ENCODE results near the gene TGDS. TPM values are rescaled to one million over a fixed set of nuclear protein-coding genes. Genes with fewer than 3 reads are reported as not detected.
A peak's percentile ranks its signal among the peaks of the same experiment; 100 is the strongest.

Gene TGDS
- total RNA-seq, 1 donor from 2014 or later, result 11.5 TPM

DNA sequence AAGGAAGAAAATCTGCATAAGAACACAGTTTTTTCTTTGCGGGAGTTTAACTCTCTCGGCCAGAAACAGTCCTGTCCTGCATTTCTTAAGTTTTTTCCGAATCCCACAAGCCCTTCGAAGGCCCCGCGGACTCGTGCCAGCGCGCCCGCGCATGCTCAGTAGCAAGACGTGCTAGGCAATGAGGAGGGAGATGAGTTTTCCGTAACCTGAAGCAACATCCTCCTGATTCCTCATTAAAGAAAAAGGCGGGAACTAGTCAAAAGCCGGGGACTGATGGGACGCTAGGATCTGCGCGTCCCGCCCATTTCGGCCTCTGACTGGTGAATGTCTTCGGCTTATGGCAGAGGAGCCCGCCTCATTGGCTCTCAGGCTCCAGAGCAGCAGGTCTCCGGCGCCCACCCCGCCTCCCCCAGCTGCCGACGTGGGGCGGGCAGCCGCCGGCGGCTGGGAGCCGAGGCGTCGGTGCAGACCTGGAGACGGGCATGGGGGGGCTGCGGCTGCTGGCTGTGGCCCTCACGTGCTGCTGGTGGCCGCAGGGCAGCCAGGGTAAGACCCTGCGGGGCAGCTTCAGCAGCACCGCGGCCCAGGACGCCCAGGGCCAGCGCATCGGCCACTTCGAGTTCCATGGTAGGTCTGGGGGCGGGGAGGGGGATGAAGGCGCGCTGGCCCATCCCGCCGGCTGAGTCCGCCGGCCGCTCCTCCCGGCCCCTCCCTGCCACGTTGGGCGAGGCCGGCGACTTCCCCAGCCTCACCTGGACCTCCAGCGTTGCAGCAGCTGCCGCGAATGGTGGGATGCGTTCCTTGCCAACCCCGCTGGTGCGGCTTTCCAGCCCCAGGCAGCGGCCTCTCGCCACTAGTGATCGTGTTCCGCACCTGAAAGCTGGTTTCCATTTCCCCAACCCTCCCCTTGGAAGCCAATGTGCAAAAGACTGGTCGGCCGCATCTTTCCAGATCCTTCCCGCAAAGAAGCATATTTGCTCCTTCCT is 5.8 kb upstream of the TGDS start, which contains the start of gene GPR180:
Gene GPR180 (plus strand): TSS at position 412 of the 986 bp plus-strand sequence. CDS start 71 bp downstream, at position 483.
- peak; percentile 96 for DNase-seq (ENCODE audit: low spot score)

- DNase-seq (ENCODE audit: low spot score), result no peak
Observed at GRCh38 chr13:94599877-94600276, 3.9 kb upstream of the TGDS start.

DNA sequence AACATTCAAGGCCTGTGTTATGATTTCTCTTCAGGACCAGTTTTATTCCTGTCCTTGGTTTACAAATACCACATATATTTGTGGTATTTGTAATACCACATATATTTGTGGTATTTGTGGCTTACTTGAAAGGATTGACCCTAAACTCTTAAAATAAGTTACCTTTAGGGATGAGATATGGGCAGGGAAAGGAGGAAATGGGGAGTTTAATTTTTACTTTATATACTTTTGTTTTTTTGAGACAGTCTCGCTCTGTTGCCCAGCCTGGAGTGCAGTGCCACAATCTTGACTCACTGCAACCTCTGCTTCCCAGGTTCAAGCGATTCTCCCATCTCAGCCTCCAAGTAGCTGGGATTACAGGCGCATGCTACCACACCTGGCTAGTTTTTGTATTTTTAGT is 2.3 kb upstream of the TGDS start:
- DNase-seq (ENCODE audit: low spot score), result no peak

DNA sequence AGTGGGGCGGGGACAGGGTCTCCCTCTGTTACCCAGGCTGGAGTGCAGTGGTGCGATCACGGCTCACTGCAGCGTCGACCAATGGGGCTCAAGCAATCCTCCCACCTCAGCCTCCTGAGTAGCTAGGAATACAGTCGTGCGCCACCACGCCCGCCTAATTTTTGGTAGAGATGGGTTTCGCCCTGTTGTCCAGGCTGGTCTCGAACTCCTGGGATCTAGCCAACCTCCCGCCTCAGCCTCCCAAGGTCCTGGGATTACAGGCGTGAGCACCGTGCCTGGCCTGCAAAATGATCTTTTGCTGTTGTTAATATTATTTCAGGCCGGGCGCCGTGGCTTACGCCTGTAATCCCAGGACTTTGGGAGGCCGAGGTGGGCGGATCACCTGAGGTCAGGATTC is 621 bp upstream of the TGDS start:
- DNase-seq (ENCODE audit: low spot score), result no peak

- no peak for DNase-seq (ENCODE audit: low spot score)
Observed at GRCh38 chr13:94595001-94595949, 677 bp downstream of the TGDS start.

GRCh38 chr13:94590744-94591143 is 5.2 kb downstream of the TGDS start:
- DNase-seq (ENCODE audit: low spot score), result no peak

GRCh38 chr13:94588541-94588940 is 7.4 kb downstream of the TGDS start:
- no peak for DNase-seq (ENCODE audit: low spot score)

DNA sequence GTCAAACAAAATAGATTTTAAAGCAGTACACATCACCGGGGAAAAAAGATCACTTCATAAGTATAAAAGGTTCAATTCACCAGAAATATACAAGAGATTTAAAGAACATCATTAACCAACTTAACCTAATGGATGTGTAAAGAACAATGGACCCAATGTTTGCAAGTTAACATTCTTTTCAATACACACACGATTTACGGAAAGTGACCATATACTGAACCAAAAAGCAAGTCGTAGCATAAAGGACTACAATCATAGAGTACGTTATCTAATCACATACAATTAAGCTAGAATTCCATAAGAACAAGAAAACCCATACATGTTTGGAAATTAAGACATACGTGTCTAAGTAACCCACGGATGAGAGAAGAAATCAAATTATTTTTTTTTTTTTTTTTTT is 9.6 kb downstream of the TGDS start:
- no peak for DNase-seq (ENCODE audit: low spot score)

- no peak for DNase-seq (ENCODE audit: low spot score)
Observed at GRCh38 chr13:94585543-94586101, 10.3 kb downstream of the TGDS start.

GRCh38 chr13:94583926-94584325 is 12.0 kb downstream of the TGDS start:
- no peak for DNase-seq (ENCODE audit: low spot score)

GRCh38 chr13:94579063-94579462 is 16.9 kb downstream of the TGDS start:
- no peak for DNase-seq (ENCODE audit: low spot score)

DNA sequence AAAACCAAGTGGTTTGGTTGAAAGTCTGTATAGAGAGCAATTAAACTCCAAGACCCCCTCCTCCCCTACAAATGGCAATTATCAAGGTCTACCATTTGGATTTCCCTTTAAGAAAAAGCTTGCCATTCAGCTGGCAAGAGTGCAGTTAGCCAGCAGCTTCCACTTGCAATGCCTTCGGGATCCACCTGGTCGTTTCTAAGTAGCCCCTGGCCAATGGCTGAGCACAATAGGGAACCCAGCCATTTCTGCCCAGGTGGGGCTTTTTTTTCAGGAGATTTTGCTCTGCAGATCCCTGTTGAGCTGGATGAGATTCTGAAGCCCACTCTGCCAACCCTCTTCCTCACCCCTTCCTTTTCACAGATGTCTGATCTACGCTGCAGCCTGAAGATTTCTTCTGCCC is 26.3 kb downstream of the TGDS start:
- no peak for DNase-seq (ENCODE audit: low spot score)

GRCh38 chr13:94568443-94568842 is 27.5 kb downstream of the TGDS start:
- DNase-seq (ENCODE audit: low spot score), result no peak

DNA sequence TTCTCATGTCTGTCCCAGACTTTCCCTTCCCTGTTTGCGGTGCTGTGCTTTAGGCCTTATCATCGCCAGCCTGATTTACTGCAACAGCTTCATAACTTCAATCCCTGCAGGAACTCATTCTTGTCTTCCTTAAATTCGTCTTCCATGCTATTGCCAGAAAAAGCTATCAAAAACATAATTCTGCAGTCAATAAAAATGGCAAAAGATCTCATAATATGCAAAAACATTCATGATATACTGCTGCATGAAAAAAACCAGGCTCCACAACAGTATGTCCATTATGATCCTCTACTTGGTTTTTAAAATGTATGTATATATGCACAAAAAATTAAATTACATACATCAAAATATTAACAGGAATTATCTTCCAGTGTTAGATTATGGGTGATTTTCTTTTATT is 28.4 kb downstream of the TGDS start:
- no peak for DNase-seq (ENCODE audit: low spot score)

GRCh38 chr13:94561126-94561525 is 34.8 kb downstream of the TGDS start:
- DNase-seq (ENCODE audit: low spot score), result no peak

GRCh38 chr13:94560116-94560515 is 35.8 kb downstream of the TGDS start:
- no peak for DNase-seq (ENCODE audit: low spot score)

DNA sequence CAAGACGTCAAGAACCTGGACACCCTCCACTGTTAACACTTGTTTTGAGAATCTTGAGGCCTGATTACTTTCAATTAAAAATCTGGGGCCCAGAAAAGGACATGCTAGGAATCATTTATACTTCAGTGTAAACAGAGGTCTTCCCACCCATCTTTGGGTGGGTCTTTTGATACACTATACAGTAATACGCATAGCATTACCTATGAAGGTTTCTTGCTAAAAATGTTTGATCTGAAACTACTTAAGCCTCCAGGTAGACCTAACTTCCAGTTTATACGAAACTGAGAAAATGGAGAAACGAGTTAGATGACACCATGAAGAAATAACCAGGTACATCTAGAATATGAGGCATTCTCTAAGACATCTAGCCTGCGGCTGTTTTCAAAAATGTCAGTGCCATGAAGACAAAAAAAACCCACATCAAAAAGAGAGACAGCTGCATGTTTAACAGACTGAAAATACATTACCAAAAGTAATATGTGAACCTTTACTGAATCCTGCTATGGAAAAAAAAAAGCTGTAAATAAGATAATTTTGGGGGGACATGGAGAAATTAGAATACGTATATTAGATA is 36.6 kb downstream of the TGDS start:
- DNase-seq (ENCODE audit: low spot score), result no peak

DNA sequence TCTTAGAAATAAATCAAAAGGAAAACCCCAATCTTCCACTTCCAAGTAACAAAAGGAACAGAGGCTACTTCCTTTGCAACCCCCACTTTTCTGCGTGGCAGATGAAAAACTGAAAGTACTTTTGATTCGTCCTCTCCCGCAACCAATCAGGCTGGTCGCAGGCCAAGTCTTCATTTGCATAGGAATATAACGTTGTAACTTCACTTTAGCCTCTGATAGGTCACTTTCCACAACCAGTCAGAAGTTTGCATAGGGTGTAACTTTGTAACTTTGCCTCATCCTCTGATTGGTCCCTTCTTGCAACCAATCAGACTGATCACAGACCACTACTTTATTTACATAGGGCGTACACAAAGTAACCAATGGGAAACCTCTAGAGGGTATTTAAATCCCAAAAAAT is 37.2 kb downstream of the TGDS start:
- DNase-seq (ENCODE audit: low spot score), result no peak

DNA sequence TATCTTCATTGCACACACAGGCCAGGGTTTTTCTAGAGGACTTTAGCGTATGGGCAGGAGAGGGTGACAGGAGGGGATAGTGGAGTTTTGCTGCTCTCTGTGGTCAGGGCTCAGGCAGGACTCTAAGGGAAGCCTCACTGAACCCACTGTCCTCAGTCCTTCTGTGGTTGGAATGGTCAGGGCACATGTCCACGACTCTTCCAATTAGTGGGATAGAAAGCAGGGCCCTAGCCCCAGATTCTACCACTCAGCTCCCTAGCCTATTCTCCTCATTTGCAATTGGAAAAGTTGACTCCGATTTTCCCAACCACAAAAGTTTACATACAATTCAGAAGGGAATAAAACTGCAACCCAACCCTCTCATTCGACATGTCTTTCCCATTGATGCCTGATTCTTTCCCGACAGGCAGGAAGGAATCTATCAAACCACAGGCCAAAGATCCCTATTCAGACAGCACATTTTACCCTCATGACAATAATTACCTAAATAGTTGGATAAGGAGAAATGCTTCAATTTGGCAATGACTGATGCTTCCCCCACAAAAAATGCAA is 38.2 kb downstream of the TGDS start:
- no peak for DNase-seq (ENCODE audit: low spot score)

DNA sequence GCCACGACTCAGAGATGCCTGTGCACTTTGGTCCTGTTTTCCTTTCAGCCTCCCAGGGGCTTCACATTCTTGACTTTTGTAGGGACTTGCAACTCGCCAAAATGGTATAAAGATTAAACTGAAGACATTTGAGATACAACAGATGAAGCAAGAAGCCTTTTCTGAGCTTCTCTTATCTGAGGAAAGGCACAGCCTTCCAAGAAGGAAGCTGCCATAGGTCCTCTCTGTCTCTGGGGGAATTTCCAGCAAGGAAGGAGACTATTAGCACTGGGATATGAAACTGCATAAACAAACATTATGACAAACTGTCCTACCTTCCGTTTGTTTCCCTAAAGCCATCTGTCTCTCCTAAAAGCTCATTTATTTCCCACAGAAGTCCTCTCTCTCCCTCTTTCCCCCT is 39.3 kb downstream of the TGDS start:
- no peak for DNase-seq (ENCODE audit: low spot score)

GRCh38 chr13:94556041-94556440 is 39.9 kb downstream of the TGDS start:
- DNase-seq (ENCODE audit: low spot score), result no peak

All from ureter (tissue), 1 donor.